ENCODE measurements around the gene SOS2. TPM values are rescaled to one million over a fixed set of nuclear protein-coding genes. Genes with fewer than 3 reads are reported as not detected.
A peak's percentile ranks its signal among the peaks of the same experiment; 100 is the strongest.
"Not testable (repeated sequence)": the region's sequence is repeated elsewhere in the genome, so short reads cannot be mapped to it uniquely, and the experiment has no call there.

SOS2 gene
- polyA plus RNA-seq, 3 donors = 9.3 to 24.3 (median 12.0) TPM

DNA sequence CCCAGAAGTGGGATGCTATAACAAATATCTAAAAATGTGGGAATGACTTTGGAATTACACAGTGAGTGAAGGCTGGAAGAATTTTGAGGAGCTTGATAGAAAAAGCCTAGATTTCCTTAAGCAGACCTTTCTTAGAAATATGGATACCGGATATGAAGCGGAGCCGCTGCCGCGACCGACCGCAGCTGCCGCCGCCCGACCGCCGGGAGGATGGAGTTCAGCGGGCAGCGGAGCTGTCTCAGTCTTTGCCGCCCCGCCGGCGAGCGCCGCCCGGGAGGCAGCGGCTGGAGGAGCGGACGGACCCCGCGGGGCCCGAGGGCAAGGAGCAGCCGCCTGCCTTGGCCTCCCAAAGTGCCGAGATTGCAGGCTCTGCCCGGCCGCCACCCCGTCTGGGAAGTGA is 157.7 kb downstream of the SOS2 start:
- H3K4me2 ChIP-seq (replicated peaks; ENCODE audit: extremely low read depth, low read length, poor library complexity, severe bottlenecking); H3K27ac Mint-ChIP-seq; H3K36me3 Mint-ChIP-seq; H3K9ac ChIP-seq (ENCODE audit: insufficient read depth, low read length, poor library complexity, severe bottlenecking); H3K27me3 Mint-ChIP-seq (ENCODE audit: low read depth in 3 of 3); intact Hi-C loops (cut with micrococcal nuclease); H4K20me1 ChIP-seq (ENCODE audit: insufficient read depth, low read length); H3K79me2 ChIP-seq (ENCODE audit: insufficient read depth, low read length); H3K4me3 Mint-ChIP-seq; DNase-seq; H3K36me3 ChIP-seq (replicated peaks in 1 of 2; ENCODE audit: control insufficient read depth in 1 of 2, insufficient read depth in 2 of 2, low read length in 2 of 2); H2AFZ ChIP-seq (ENCODE audit: insufficient read depth, low read depth, low read length, poor library complexity, severe bottlenecking); H3K27ac ChIP-seq (ENCODE audit: low read depth in 1 of 2, low read length in 2 of 2); H3K4me3 ChIP-seq (replicated peaks in 1 of 3; ENCODE audit: low read depth in 2 of 3, low read length in 3 of 3); H3K9me3 Mint-ChIP-seq; H3K27me3 ChIP-seq (ENCODE audit: control insufficient read depth in 2 of 2, insufficient read depth in 2 of 2, low read length in 2 of 2); H3K9me3 ChIP-seq (replicated peaks in 1 of 2; ENCODE audit: control insufficient read depth in 1 of 2, insufficient read depth in 1 of 2, low read length in 2 of 2): not testable (repeated sequence)
- peaks cover 6 to 14% of the 10 kb centered on the region in 2 donors for H3K4me1 ChIP-seq (ENCODE audit: control insufficient read depth in 1 of 2, insufficient read depth in 2 of 2, low read length in 2 of 2)
- WGBS (ENCODE audit: insufficient coverage) = 94% methylated on average over 7 of the region's 32 CpGs
- H3K4me1 Mint-ChIP-seq = peaks cover 14% of the 10 kb centered on the region

DNA sequence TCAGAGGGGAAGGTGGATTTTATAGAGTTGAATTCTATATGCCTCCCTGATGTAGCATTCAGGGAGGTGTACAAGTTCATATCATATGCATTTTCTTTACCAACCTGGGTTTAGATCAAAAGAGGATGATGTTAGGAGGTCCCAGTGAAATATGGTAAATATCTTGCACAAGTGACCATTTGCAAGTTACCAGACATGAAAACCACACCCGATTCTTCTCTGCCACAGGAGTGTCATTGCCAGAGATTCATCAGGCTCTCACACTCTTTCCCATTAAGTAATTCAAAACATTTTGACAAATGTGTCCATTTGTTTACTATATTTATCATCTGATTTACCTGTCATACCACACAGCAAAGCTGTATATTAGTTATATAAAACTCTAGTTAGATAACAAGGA is 159.0 kb downstream of the SOS2 start:
- Mint-ChIP-seq H3K9me3 (no peaks in the 10 kb centered on the region), H3K27me3 (ENCODE audit: low read depth in 3 of 3) (peaks cover 0 to 3% (median 0%) of the 10 kb centered on the region in 3 donors), H3K4me3 (no peak overlapping the region), H3K36me3 (peaks cover 0 to 4% of the 10 kb centered on the region in 2 donors), H3K4me1 (peaks cover 10% of the 10 kb centered on the region), H3K27ac (peak overlapping the region in 1 of 7 donors; percentile 68)
- DNase-seq = no peak
- TF ChIP-seq CTCF (IDR thresholded peaks at IDR 0.05) = no peak
- Histone ChIP-seq H3K36me3 (replicated peaks in 1 of 2; ENCODE audit: control insufficient read depth in 1 of 2, insufficient read depth in 2 of 2, low read length in 2 of 2) (no peaks in the 10 kb centered on the region), H3K27me3 (ENCODE audit: control insufficient read depth in 2 of 2, insufficient read depth in 2 of 2, low read length in 2 of 2) (no peaks in the 10 kb centered on the region), H4K20me1 (ENCODE audit: insufficient read depth, low read length) (no peaks in the 10 kb centered on the region), H3K9me3 (replicated peaks in 1 of 2; ENCODE audit: control insufficient read depth in 1 of 2, insufficient read depth in 1 of 2, low read length in 2 of 2) (no peaks in the 10 kb centered on the region), H3K4me3 (replicated peaks in 1 of 3; ENCODE audit: low read depth in 2 of 3, low read length in 3 of 3) (no peak overlapping the region), H3K9ac (ENCODE audit: insufficient read depth, low read length, poor library complexity, severe bottlenecking) (no peak overlapping the region), H2AFZ (ENCODE audit: insufficient read depth, low read depth, low read length, poor library complexity, severe bottlenecking) (no peak overlapping the region), H3K4me2 (replicated peaks; ENCODE audit: extremely low read depth, low read length, poor library complexity, severe bottlenecking) (no peak overlapping the region), H3K79me2 (ENCODE audit: insufficient read depth, low read length) (no peaks in the 10 kb centered on the region), H3K27ac (ENCODE audit: low read depth in 1 of 2, low read length in 2 of 2) (peak overlapping the region in 1 of 2 donors; percentile 57), H3K4me1 (ENCODE audit: control insufficient read depth in 1 of 2, insufficient read depth in 2 of 2, low read length in 2 of 2) (peaks cover 6 to 14% of the 10 kb centered on the region in 2 donors)
- WGBS (ENCODE audit: insufficient coverage) = 71% methylated on average over 1 of the region's 1 CpG
- intact Hi-C loops (cut with micrococcal nuclease) = no loop called here

Measured in CD14-positive monocyte (primary cell).